GM12892 (cell line): ENCODE results near the gene FUOM.
"Not testable (repeated sequence)": the region's sequence is repeated elsewhere in the genome, so short reads cannot be mapped to it uniquely, and the experiment has no call there.

Source experiments
- DNase-seq: peaks from one replicate; pipeline ENCODE4 v3.0.0; 2011; ENCODE audit not compliant: insufficient read length
- FAIRE-seq: peaks from 2 replicates; lab custom pipeline; 2011; peaks lifted over from hg19 to GRCh38; lab: Jason Lieb, UNC
- POLR2A ChIP-seq: IDR thresholded peaks from 2 replicates; pipeline ENCODE4 v1.6.1; 2011; ENCODE audit warnings: low read depth, low read length, control low read depth
- POLR2AphosphoS5 ChIP-seq: IDR thresholded peaks from 2 replicates; pipeline ENCODE4 v1.6.1; 2011; ENCODE audit warnings: low read depth, low read length, control low read depth
- TAF1 ChIP-seq: IDR thresholded peaks from 2 replicates; pipeline ENCODE4 v1.6.1; 2011; ENCODE audit warnings: low read depth, mild to moderate bottlenecking, control low read depth, low read length, borderline replicate concordance

FUOM gene

GRCh38 chr10:133332936-133333699 is 24.7 kb downstream of the FUOM start:
- no peak for FAIRE-seq
- no peak for TF ChIP-seq POLR2AphosphoS5
- no peak for TF ChIP-seq TAF1
- no peak for TF ChIP-seq POLR2A
- no peak for DNase-seq

GRCh38 chr10:133329491-133330202 is 28.2 kb downstream of the FUOM start:
- FAIRE-seq (peak; percentile 83), DNase-seq (peak; percentile 94)
- TF ChIP-seq TAF1, result no peak
- TF ChIP-seq POLR2A, result no peak
- TF ChIP-seq POLR2AphosphoS5, result no peak

GRCh38 chr10:133328358-133329343 is 29.2 kb downstream of the FUOM start:
- DNase-seq, result no peak
- TF ChIP-seq TAF1 (no peak), POLR2A (no peak), POLR2AphosphoS5 (no peak)
- no peak for FAIRE-seq

- no peak for TF ChIP-seq TAF1
- TF ChIP-seq POLR2A, result no peak
- TF ChIP-seq POLR2AphosphoS5, result no peak
- no peak for DNase-seq
- FAIRE-seq, result no peak
These were observed 30.0 kb downstream of the FUOM start for GRCh38 chr10:133327651-133328357.

- DNase-seq, result no peak
- no peak for FAIRE-seq
- TF ChIP-seq TAF1 (no peak), POLR2A (no peak)
These were observed 30.8 kb downstream of the FUOM start for GRCh38 chr10:133326745-133327650.

- no peak for TF ChIP-seq POLR2A
- TF ChIP-seq POLR2AphosphoS5, result no peak
- TF ChIP-seq TAF1, result no peak
- FAIRE-seq (no peak), DNase-seq (no peak)
These were observed 31.6 kb downstream of the FUOM start for GRCh38 chr10:133326223-133326551.

DNA sequence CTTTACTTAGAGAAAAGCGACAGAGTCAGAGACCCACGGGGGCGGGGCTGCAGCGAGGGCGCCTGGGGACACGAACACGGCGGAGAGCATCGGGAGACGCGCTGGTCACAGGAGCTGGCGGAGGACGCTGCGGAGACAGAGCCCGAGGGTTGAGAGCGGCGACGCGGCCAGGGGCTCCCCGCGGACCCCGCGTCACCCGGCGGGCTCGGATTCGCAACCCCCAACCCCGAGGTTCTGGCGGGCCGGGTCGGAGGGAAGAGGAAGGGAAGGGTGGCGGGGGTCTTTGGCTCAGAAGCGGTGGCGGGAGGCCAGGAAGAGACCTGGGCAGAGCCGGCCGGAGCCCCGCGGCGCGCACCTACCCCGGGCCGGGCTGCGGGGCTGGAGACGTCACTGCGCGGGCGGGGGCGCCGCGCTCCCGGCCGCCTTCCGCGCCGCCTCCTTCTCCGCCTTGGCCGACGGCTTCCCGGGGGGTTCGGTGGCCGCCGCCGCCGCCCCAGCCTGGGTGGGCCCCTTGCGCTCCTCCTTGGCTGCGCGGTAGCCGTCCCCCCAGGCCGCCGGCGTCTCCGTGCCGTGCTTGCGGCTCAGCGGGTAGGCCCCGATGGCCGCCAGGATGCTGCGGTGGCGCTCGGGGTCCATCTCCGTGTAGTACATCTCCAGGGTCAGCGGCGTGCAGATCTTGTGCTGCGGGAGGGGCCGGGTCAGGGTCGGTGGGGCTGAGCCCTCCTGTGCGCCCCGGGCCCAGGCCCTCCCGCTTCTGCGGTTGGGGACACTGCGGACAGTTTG is 32.2 kb downstream of the FUOM start:
- DNase-seq (no peak), FAIRE-seq (no peak)
- TF ChIP-seq POLR2A, result no peak

DNA sequence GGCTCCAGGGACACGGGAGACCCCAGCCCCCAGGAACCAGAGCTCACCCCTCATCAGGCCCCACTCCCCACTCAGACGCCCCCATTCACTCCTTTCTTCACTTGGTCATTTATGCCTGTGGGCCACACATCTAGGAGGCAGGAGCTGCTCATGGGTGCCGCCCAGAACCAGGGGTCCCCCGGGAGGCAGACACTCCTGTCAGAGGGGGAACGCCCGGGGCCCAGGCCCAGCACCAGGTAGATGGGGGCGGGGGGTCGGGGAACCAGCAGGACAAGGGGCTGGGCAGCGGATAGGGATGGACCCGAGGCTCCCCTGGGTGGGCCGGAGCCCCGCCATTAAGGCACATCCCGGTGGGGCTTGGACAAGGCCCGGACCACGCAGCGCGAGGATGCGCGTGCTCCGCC is 33.0 kb downstream of the FUOM start:
- FAIRE-seq, result no peak
- TF ChIP-seq POLR2A (no peak), POLR2AphosphoS5 (no peak), TAF1 (no peak)
- DNase-seq, result no peak

GRCh38 chr10:133324198-133324792 is 33.5 kb downstream of the FUOM start:
- TF ChIP-seq POLR2A (no peak), POLR2AphosphoS5 (no peak), TAF1 (no peak)
- FAIRE-seq (peak; percentile 48), DNase-seq (no peak)

DNA sequence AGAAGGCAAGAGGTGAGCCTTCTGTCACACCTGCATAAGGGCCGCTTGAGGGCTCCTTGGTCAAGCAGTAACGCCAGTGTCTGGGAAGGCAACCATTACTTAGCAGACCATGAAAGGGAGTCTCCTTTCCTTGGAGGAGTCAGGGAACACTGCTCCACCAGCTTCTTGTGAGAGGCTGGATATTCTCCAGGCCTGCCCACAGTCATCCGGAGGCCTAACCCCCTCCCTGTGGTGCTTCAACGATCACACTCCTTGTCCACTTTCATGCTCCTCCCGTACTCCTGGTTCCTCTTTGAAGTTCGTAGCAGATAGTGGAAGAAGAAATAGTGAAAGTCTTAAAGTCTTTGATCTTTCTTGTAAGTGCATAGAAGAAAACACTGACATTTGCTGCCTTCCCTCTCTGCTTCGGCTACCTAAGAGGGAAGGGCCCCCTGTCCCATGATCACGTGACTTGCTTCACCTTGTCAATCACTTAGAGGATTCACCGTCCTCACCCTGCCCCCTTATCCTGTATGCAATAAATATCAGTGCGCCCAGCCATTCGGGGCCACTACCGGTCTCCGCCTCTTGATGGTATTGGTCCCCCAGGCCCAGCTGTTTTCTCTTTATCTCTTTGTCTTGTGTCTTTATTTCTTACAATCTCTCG is 35.6 kb downstream of the FUOM start:
- not testable (repeated sequence) for DNase-seq, FAIRE-seq

GRCh38 chr10:133320852-133321422 is 36.9 kb downstream of the FUOM start:
- not testable (repeated sequence) for FAIRE-seq, DNase-seq
